ENCODE results near the gene RORC. TPM values are rescaled to one million over a fixed set of nuclear protein-coding genes. Genes with fewer than 3 reads are reported as not detected.

The RORC gene
- total RNA-seq, 1 donor from 2014 or later = not detected

DNA sequence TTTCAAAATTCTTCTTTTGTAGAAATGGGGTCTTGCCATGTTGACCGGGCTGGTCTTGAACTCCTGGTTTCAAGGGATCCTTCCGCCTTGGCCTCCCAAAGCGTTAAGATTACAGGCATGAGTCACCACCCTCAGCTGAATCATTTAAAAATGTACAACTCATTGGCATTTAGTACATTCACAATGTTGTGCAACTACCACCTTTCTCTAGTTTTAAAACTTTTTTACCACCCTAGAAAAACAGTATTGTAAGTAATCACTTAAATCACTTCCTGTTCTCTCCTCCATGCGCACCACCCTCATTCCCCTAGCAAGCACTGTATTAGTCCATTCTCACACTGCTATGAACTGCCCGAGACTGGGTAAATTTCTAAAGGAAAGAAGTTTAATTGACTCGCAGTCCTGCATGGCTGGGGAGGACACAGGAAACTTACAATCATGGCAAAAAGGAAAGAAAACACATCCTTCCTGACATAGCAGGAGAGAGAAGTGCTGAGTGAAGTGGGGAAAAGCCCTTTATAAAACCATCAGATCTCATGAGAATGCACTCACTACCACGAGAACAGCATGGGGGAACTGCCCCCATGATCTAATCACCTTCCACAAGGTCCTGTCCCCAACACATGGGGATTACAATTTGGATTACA, 36.3 kb upstream of the RORC start:
- Mint-ChIP-seq H3K36me3 (ENCODE audit: insufficient read depth) (no peaks in the 10 kb centered on the region), H3K4me3 (ENCODE audit: low read depth) (no peak overlapping the region)
- TF ChIP-seq, protein P1, sequence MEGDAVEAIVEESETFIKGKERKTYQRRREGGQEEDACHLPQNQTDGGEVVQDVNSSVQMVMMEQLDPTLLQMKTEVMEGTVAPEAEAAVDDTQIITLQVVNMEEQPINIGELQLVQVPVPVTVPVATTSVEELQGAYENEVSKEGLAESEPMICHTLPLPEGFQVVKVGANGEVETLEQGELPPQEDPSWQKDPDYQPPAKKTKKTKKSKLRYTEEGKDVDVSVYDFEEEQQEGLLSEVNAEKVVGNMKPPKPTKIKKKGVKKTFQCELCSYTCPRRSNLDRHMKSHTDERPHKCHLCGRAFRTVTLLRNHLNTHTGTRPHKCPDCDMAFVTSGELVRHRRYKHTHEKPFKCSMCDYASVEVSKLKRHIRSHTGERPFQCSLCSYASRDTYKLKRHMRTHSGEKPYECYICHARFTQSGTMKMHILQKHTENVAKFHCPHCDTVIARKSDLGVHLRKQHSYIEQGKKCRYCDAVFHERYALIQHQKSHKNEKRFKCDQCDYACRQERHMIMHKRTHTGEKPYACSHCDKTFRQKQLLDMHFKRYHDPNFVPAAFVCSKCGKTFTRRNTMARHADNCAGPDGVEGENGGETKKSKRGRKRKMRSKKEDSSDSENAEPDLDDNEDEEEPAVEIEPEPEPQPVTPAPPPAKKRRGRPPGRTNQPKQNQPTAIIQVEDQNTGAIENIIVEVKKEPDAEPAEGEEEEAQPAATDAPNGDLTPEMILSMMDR (IDR thresholded peaks at IDR 0.05; ENCODE audit: unreplicated experiment) = no peak

GRCh38 chr1:151867321-151867720, 35.7 kb upstream of the RORC start:
- no peak overlapping the region for H3K27ac Mint-ChIP-seq
- DNase-seq (ENCODE audit: low spot score, unreplicated experiment) = no peak
- no peaks in the 10 kb centered on the region for H3K9me3 Mint-ChIP-seq (ENCODE audit: low read depth)
- no peak overlapping the region for H3K4me3 Mint-ChIP-seq (ENCODE audit: low read depth)
- H3K36me3 Mint-ChIP-seq (ENCODE audit: insufficient read depth) = no peaks in the 10 kb centered on the region
- peaks cover 6% of the 10 kb centered on the region for H3K27me3 Mint-ChIP-seq
- peaks cover 13% of the 10 kb centered on the region for H3K4me1 Mint-ChIP-seq (ENCODE audit: low read depth)
- TF ChIP-seq, protein P1 (IDR thresholded peaks at IDR 0.05; ENCODE audit: unreplicated experiment) = no peak

More for the DNA sequence above, 36.3 kb upstream of the RORC start:
- Mint-ChIP-seq H3K9me3 (ENCODE audit: low read depth) (no peaks in the 10 kb centered on the region), H3K27me3 (peaks cover under 1% of the 10 kb centered on the region), H3K27ac (no peak overlapping the region), H3K4me1 (ENCODE audit: low read depth) (peaks cover 17% of the 10 kb centered on the region)
- no peak for DNase-seq (ENCODE audit: low spot score, unreplicated experiment)

GRCh38 chr1:151864411-151864810, 32.8 kb upstream of the RORC start:
- DNase-seq (ENCODE audit: low spot score, unreplicated experiment) = no peak
- peaks cover 10% of the 10 kb centered on the region for H3K27me3 Mint-ChIP-seq
- TF ChIP-seq, protein P1 (IDR thresholded peaks at IDR 0.05; ENCODE audit: unreplicated experiment) = no peak
- H3K27ac Mint-ChIP-seq = no peak overlapping the region
- no peaks in the 10 kb centered on the region for H3K9me3 Mint-ChIP-seq (ENCODE audit: low read depth)
- no peak overlapping the region for H3K4me3 Mint-ChIP-seq (ENCODE audit: low read depth)
- peaks cover 1% of the 10 kb centered on the region for H3K4me1 Mint-ChIP-seq (ENCODE audit: low read depth)
- no peaks in the 10 kb centered on the region for H3K36me3 Mint-ChIP-seq (ENCODE audit: insufficient read depth)

GRCh38 chr1:151862604-151863003, 31.0 kb upstream of the RORC start:
- TF ChIP-seq, protein P1 (IDR thresholded peaks at IDR 0.05; ENCODE audit: unreplicated experiment) = no peak
- DNase-seq (ENCODE audit: low spot score, unreplicated experiment) = no peak
- Mint-ChIP-seq H3K36me3 (ENCODE audit: insufficient read depth) (no peaks in the 10 kb centered on the region), H3K4me1 (ENCODE audit: low read depth) (peaks cover 1% of the 10 kb centered on the region), H3K9me3 (ENCODE audit: low read depth) (no peaks in the 10 kb centered on the region), H3K4me3 (ENCODE audit: low read depth) (no peak overlapping the region), H3K27me3 (peaks cover 14% of the 10 kb centered on the region), H3K27ac (no peak overlapping the region)

- H3K4me3 Mint-ChIP-seq (ENCODE audit: low read depth) = no peak overlapping the region
- no peak for DNase-seq (ENCODE audit: low spot score, unreplicated experiment)
- H3K27me3 Mint-ChIP-seq = peaks cover 16% of the 10 kb centered on the region
- TF ChIP-seq, protein P1 (IDR thresholded peaks at IDR 0.05; ENCODE audit: unreplicated experiment) = no peak
- no peaks in the 10 kb centered on the region for H3K9me3 Mint-ChIP-seq (ENCODE audit: low read depth)
- H3K36me3 Mint-ChIP-seq (ENCODE audit: insufficient read depth) = no peaks in the 10 kb centered on the region
- peaks cover 1% of the 10 kb centered on the region for H3K4me1 Mint-ChIP-seq (ENCODE audit: low read depth)
- H3K27ac Mint-ChIP-seq = no peak overlapping the region
Observed at GRCh38 chr1:151860504-151861187, 29.0 kb upstream of the RORC start.
